GM11168 (cell line): ENCODE measurements around the gene EML4.
"Not testable (repeated sequence)": the region's sequence is repeated elsewhere in the genome, so short reads cannot be mapped to it uniquely, and the experiment has no call there.

ENCODE experiments used
- in situ Hi-C: fragments of 300-500 bp; cut with MboI; formaldehyde crosslinking; loops from one replicate; pipeline ENCODE4 v1.12.0; 2022; ENCODE audit warnings: low sequenced_read_pairs; ENCODE audit not compliant: unreplicated experiment

EML4 gene

GRCh38 chr2:42321452-42322064 lies 152.4 kb downstream of the EML4 start:
- in situ Hi-C loops = no loop called here

GRCh38 chr2:42324244-42324643 lies 155.1 kb downstream of the EML4 start:
- in situ Hi-C loops = no loop called here

- in situ Hi-C loops = no loop called here
These were observed 155.8 kb downstream of the EML4 start for GRCh38 chr2:42324949-42325348.

- in situ Hi-C loops = no loop called here
These were observed 156.5 kb downstream of the EML4 start for GRCh38 chr2:42325609-42326008.

- in situ Hi-C loops = no loop called here
These were observed 158.0 kb downstream of the EML4 start for GRCh38 chr2:42327125-42327524.

DNA sequence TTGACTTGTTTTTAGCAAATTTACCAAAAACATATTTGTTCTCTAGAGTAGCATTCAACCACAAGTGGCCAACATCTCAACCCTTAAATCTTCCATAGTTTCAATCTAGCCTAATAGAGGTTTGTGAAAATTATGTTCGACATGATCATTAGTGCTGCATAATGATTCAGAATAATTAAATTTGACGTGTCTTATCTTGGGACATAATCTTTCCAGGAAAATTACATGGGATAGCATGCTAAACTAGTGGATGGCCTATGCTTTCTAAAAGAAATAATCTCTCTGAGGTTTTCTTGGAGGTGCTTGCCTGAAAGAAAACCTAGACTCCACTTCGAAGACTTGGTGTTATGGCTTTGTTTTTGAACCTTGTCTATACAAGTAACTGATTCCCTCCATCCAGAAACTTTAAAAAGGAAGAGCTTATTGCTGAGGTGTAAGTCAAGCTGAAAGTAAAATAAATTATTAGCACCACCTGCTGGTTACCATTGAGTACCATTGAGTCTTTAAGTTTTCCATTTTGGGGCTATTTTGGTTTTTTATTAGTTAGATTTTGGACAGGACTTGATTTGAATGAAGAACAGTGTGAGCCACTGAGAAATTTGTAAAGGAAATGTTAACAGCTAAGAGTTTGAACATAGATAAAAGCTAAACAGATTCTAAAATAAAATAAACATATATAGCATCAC lies 159.1 kb downstream of the EML4 start:
- in situ Hi-C loops = no loop called here

DNA sequence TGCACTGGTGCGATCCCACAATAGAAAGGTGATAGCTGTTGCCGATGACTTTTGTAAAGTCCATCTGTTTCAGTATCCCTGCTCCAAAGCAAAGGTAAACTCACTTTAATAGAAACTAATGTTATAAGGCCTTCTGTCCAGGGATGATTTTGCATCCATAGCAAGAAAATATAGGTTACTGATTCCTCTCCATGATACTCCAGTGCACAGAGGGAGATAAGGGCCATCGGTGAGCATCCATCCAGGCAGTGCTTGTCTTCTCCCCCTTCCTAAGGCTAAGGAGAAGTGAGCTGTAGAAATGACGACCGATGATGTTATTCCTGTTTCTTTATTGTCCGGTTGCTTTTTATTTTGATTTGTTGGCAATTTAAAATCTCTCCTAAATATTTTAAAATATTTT lies 159.8 kb downstream of the EML4 start:
- in situ Hi-C loops = no loop called here

GRCh38 chr2:42329736-42330135 lies 160.6 kb downstream of the EML4 start:
- in situ Hi-C loops = no loop called here

DNA sequence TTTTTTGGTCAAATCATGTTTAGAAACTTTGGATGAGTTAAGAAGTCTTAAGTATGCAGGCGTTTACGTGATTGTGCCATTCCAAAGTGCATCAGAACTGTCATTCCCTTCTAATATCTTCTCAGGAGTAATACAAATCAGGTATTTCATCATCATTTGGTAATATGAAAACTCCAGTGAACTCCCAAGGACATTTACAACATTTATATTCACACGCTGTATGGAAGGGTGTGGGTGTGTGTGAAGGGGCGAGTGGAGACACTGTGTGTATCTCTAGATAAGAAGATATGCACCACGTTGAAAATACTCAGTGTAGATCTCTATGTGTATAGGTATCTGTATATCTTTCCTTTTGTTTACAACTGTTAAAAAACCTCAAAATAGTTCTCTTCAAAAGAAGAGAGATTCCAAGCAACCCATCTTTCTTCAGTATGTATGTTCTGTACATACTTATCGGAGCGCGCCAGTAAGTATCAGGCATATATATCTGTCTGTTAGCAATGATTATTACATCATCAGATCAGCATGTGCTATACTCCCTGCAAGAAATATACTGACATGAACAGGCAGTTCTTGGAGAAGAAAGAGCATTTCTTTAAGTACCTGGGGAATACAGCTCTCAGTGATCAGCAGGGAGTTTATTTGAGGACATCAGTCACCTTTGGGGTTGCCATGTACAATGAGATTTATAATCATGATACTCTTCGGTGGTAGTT lies 162.6 kb downstream of the EML4 start:
- in situ Hi-C loops = no loop called here

DNA sequence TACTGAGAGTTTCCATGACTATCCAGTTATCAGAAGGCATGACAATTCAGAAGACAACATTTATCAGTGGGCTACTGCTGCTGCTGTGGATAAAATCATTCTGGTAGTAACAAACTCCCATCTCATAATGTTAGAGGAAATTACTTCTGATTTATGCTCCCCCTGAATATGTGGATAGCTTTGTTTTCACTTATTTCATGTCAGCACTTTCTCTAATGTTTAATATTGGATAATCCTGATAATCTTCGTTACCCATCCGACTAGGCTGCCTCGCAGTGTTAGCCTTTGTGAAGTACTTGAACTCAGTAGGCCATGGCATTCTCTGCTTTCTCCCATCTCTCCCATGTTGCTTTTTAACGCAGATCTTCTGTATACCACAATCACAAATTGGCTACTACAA lies 163.4 kb downstream of the EML4 start:
- in situ Hi-C loops = no loop called here

GRCh38 chr2:42333579-42333978 lies 164.4 kb downstream of the EML4 start:
- in situ Hi-C loops = no loop called here

DNA sequence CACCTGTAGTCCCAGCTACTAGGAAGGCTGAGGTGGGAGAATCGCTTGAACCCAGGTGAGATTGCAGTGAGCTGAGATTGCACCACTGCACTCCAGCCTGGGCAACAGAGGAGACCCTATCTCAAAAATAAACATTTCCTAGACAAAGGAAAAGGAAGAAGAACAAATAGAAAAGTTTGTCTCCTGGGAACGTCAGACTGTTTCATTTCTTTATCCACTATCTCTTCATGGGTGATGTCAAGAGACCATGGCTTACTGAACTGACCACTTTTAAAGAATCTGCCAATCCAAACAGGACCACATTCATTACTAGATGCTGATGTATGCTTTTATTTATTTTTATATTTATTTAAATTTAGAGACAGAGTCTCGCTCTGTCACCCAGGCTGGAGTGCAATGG lies 165.1 kb downstream of the EML4 start:
- in situ Hi-C loops = no loop called here

- in situ Hi-C loops = not testable (repeated sequence)
These were observed 165.7 kb downstream of the EML4 start for GRCh38 chr2:42334865-42335264.

- in situ Hi-C loops = no loop called here
These were observed 166.5 kb downstream of the EML4 start for GRCh38 chr2:42335514-42336104.

GRCh38 chr2:42336361-42336965 lies 167.3 kb downstream of the EML4 start:
- in situ Hi-C loops = no loop called here

DNA sequence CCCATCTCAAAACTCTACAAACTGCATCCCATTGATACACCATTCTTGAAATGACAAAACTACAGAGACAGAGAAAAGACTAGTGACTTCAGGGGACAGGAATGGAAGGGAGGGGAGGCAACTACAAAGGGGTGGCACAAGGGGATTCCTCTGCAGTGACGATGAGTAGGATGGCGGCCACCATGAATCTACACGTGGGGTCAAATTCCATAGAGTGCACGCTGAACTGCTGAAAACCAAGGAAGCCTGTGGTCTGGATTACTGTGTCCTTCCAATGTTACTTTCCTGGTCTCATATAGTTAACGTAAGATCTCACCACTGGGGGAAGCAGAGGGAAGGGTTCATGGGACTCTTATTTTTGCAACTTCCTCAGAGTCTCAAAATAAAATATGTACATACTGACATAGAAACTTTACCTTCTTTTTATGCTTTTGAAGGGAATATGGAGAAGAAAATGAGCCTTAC lies 168.2 kb downstream of the EML4 start:
- in situ Hi-C loops = no loop called here

GRCh38 chr2:42337846-42338566 lies 168.9 kb downstream of the EML4 start:
- in situ Hi-C loops = no loop called here

DNA sequence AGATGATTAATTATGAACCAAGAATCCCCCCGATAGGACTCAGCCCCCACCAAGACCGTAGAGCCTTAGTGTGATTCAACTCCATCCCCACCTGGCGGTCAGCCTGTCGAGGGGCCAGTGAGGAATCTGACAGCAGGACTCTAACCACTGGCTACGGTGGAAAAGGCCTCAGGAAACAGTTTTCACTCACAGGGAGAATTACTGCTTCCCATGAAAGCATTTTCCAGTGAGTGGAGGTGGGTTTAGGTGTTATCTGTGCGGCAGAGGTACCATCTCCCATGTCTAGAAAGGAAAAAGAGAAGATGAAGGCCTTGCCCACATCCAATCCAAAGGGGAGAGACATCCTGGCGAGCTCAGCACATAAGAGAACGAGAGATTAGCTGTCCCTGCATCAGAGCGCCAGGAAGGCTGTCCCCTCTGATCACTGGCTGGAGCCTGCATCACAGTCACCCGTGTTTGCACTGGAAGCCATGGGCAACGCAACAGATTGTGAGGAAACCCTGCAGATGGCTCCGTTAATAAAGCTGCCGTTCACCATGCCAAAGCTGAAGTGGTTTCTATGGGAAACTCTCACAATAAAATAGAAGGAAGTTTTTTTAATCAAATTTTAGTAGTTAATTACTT lies 169.5 kb downstream of the EML4 start:
- in situ Hi-C loops = no loop called here

- in situ Hi-C loops = no loop called here
These were observed 170.2 kb downstream of the EML4 start for GRCh38 chr2:42339191-42339912.
